Hepatocyte (in vitro differentiated cells): ENCODE data around the gene CCDC51. TPM values are rescaled to one million over a fixed set of nuclear protein-coding genes. Genes with fewer than 3 reads are reported as not detected.

Experiments
- DNase-seq: peaks from one replicate; pipeline ENCODE4 v3.0.0-alpha.2; 2016; ENCODE audit warnings: low spot score
- H2AFZ ChIP-seq: fragments of 200-600 bp; sonication (generic); 2 replicates; pipeline ENCODE4 v1.6.0; 2016; ENCODE audit warnings: antibody characterized with exemption, mild to moderate bottlenecking
- H3K27ac ChIP-seq: fragments of 200-600 bp; sonication (generic); 2 replicates; pipeline ENCODE4 v1.5.1; 2016; ENCODE audit warnings: mild to moderate bottlenecking
- H3K27me3 ChIP-seq: fragments of 200-600 bp; sonication (generic); 2 replicates; pipeline ENCODE4 v1.6.1; 2016
- H3K36me3 ChIP-seq: fragments of 200-600 bp; sonication (generic); replicated peaks from 2 replicates; pipeline ENCODE4 v1.5.1; 2016; ENCODE audit warnings: low read depth; ENCODE audit not compliant: insufficient read depth
- H3K4me1 ChIP-seq: fragments of 200-600 bp; sonication (generic); 2 replicates; pipeline ENCODE4 v1.5.1; 2016; ENCODE audit warnings: mild to moderate bottlenecking, moderate library complexity; ENCODE audit not compliant: insufficient read depth
- H3K4me2 ChIP-seq: fragments of 200-600 bp; sonication (generic); 2 replicates; pipeline ENCODE4 v1.6.0; 2016
- H3K4me3 ChIP-seq: fragments of 200-600 bp; sonication (generic); 2 replicates; pipeline ENCODE4 v1.5.1; 2016; ENCODE audit warnings: mild to moderate bottlenecking
- H3K79me2 ChIP-seq: fragments of 200-600 bp; sonication (generic); 2 replicates; pipeline ENCODE4 v1.6.0; 2017; ENCODE audit warnings: mild to moderate bottlenecking
- H3K9me2 ChIP-seq: fragments of 200-600 bp; sonication (generic); replicated peaks from 2 replicates; pipeline ENCODE4 v1.6.0; 2017; ENCODE audit warnings: mild to moderate bottlenecking; ENCODE audit not compliant: insufficient read depth
- H3K9me3 ChIP-seq: fragments of 200-600 bp; sonication (generic); 2 replicates; pipeline ENCODE4 v1.5.1; 2016; ENCODE audit warnings: low read depth, mild to moderate bottlenecking
- H4K20me1 ChIP-seq: fragments of 200-600 bp; sonication (generic); 2 replicates; pipeline ENCODE4 v1.6.0; 2016; ENCODE audit warnings: mild to moderate bottlenecking; ENCODE audit not compliant: insufficient read depth, poor library complexity, severe bottlenecking
- EZH2 ChIP-seq: fragments of 200-600 bp; sonication (generic); IDR thresholded peaks from 2 replicates; pipeline ENCODE4 v1.6.1; 2016; ENCODE audit warnings: antibody characterized with exemption, mild to moderate bottlenecking, borderline replicate concordance
- EZH2phosphoT487 ChIP-seq: fragments of 200-600 bp; sonication (generic); IDR thresholded peaks from one replicate; pipeline ENCODE4 v1.6.1; 2018; ENCODE audit warnings: antibody characterized with exemption, mild to moderate bottlenecking, low read depth, moderate library complexity; ENCODE audit not compliant: unreplicated experiment, severe bottlenecking
- whole genome bisulfite sequencing: methylation state at CpG from one replicate; pipeline ENCODE4 v1.1.6; 2016; ENCODE audit warnings: low lambda C conversion rate; ENCODE audit errors: missing lambda C conversion rate; 5-methylcytosine and 5-hydroxymethylcytosine counted together
- polyA plus RNA-seq: library from polyadenylated mRNA; unstranded; fragments of >200 nt; fragmentation: Nextera tagmentation; extraction: Ambion mirVana; gene quantifications from 2 replicates; pipeline ENCODE4 v1.2.1, GENCODE V29; 2016
- total RNA-seq: library from RNA; depleted of rRNA; stranded (reverse); fragments of >200 nt; gene quantifications from 2 replicates; pipeline ENCODE4 v1.2.3, GENCODE V29; 2014
- TF ChIP-seq, protein P1 (sequence below): fragments of 200-600 bp; sonication (generic); IDR thresholded peaks from 2 replicates; pipeline ENCODE4 v1.5.1; 2016; ENCODE audit warnings: antibody characterized with exemption, mild to moderate bottlenecking; ENCODE audit not compliant: poor library complexity

Gene CCDC51
- total and polyA plus RNA-seq, 2 experiments from 2014 or later, result 30.4 to 30.8 TPM

DNA sequence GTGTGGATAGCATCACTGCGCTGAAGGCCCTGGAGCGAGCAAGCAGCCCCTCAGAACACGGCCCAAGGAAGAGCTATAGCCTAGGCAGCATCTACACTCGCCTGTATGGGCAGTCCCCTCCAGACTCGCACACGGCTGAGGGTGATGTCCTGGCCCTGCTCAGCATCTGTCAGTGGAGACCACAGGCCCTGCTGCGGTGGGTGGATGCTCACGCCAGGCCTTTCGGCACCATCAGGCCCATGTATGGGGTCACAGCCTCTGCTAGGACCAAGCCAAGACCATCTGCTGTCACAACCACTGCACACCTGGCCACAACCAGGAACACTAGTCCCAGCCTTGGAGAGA is 27.2 kb upstream of the CCDC51 start:
- 93% methylated on average over 9 of the region's 9 CpGs for WGBS

GRCh38 chr3:48466386-48467109 is 26.6 kb upstream of the CCDC51 start:
- Histone ChIP-seq H2AFZ (no peak overlapping the region), H3K27me3 (no peaks in the 10 kb centered on the region), H3K4me1 (peaks cover 29% of the 10 kb centered on the region), H3K9me2 (no peaks in the 10 kb centered on the region), H3K4me2 (peak overlapping the region; percentile 65), H3K36me3 (no peaks in the 10 kb centered on the region), H4K20me1 (no peaks in the 10 kb centered on the region), H3K4me3 (no peak overlapping the region), H3K9me3 (no peaks in the 10 kb centered on the region), H3K79me2 (peaks cover 37% of the 10 kb centered on the region), H3K27ac (peak overlapping the region; percentile 99)
- 88% methylated on average over 18 of the region's 19 CpGs for WGBS
- no peak for TF ChIP-seq EZH2
- TF ChIP-seq, protein P1, sequence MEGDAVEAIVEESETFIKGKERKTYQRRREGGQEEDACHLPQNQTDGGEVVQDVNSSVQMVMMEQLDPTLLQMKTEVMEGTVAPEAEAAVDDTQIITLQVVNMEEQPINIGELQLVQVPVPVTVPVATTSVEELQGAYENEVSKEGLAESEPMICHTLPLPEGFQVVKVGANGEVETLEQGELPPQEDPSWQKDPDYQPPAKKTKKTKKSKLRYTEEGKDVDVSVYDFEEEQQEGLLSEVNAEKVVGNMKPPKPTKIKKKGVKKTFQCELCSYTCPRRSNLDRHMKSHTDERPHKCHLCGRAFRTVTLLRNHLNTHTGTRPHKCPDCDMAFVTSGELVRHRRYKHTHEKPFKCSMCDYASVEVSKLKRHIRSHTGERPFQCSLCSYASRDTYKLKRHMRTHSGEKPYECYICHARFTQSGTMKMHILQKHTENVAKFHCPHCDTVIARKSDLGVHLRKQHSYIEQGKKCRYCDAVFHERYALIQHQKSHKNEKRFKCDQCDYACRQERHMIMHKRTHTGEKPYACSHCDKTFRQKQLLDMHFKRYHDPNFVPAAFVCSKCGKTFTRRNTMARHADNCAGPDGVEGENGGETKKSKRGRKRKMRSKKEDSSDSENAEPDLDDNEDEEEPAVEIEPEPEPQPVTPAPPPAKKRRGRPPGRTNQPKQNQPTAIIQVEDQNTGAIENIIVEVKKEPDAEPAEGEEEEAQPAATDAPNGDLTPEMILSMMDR, result no peak
- no peak for DNase-seq

More for the DNA sequence above, 27.2 kb upstream of the CCDC51 start:
- H3K36me3 ChIP-seq, result no peaks in the 10 kb centered on the region
- H3K27ac ChIP-seq, result peak overlapping the region; percentile 99
- H3K9me3 ChIP-seq, result no peaks in the 10 kb centered on the region
- TF ChIP-seq EZH2phosphoT487 (no peak), EZH2 (no peak)
- TF ChIP-seq, protein P1, result no peak
- H3K4me1 ChIP-seq, result peaks cover 35% of the 10 kb centered on the region
- no peak for DNase-seq
- no peak overlapping the region for H2AFZ ChIP-seq
- no peaks in the 10 kb centered on the region for H3K9me2 ChIP-seq
- H3K4me3 ChIP-seq, result no peak overlapping the region
- no peak overlapping the region for H3K4me2 ChIP-seq
- H3K79me2 ChIP-seq, result peaks cover 42% of the 10 kb centered on the region
- no peaks in the 10 kb centered on the region for H4K20me1 ChIP-seq
- no peaks in the 10 kb centered on the region for H3K27me3 ChIP-seq

- Histone ChIP-seq H3K79me2 (peaks cover 29% of the 10 kb centered on the region), H3K4me2 (peak overlapping the region; percentile 65), H2AFZ (no peak overlapping the region), H4K20me1 (no peaks in the 10 kb centered on the region), H3K4me3 (no peak overlapping the region), H3K9me3 (no peaks in the 10 kb centered on the region), H3K4me1 (peaks cover 24% of the 10 kb centered on the region), H3K36me3 (no peaks in the 10 kb centered on the region), H3K27ac (peak overlapping the region; percentile 99), H3K27me3 (no peaks in the 10 kb centered on the region), H3K9me2 (no peaks in the 10 kb centered on the region)
- peak; percentile 98 for DNase-seq
- no peak for TF ChIP-seq EZH2phosphoT487
- TF ChIP-seq, protein P1, result peak; percentile 79
- WGBS, result 56% methylated on average over 21 of the region's 21 CpGs
These were observed 25.8 kb upstream of the CCDC51 start for GRCh38 chr3:48465531-48466378.
